Measurements from ENCODE around the gene IL6.
"Not testable (repeated sequence)": the region's sequence is repeated elsewhere in the genome, so short reads cannot be mapped to it uniquely, and the experiment has no call there.

DNA sequence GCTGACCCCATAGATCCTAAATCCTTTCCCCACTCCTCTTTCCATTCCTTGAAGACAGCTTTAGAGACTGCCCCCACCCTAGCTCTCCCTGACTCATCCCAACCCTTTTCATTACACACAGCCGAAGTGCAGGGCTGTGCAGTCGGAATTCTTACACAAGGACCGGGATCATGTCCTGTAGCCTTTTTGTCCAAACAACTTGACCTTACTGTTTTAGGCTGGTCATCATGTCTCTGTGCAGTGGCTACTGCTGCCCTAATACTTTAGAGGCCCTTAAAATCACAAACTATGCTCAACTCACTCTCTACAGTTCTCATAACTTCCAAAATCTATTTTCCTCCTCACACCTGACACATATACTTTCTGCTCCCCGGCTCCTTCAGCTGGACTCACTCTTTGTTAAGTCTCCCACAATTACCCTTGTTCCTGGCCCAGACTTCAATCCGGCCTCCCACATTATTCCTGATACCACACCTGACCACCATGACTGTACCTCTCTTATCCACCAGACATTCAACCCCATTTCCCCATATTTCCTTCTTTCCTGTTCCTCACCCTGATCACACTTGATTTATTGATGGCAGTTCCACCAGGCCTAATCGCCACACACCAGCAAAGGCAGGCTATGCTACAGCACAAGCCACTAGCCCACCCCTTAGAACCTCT lies 19.8 kb upstream of the IL6 start:
- TF ChIP-seq TCF12 (IDR thresholded peaks at IDR 0.05); EP300 (IDR thresholded peaks at IDR 0.05; ENCODE audit: borderline replicate concordance in 1 of 2, low read depth in 1 of 2, low read length in 1 of 2); EZH2phosphoT487 (IDR thresholded peaks at IDR 0.05; ENCODE audit: borderline replicate concordance, low read depth); RFX5 (IDR thresholded peaks at IDR 0.05; ENCODE audit: low read length); NFIC (IDR thresholded peaks at IDR 0.05; ENCODE audit: borderline replicate concordance); POLR2AphosphoS5 (IDR thresholded peaks at IDR 0.05; ENCODE audit: low read depth, low read length): not testable (repeated sequence)
- TF ChIP-seq, protein P1, sequence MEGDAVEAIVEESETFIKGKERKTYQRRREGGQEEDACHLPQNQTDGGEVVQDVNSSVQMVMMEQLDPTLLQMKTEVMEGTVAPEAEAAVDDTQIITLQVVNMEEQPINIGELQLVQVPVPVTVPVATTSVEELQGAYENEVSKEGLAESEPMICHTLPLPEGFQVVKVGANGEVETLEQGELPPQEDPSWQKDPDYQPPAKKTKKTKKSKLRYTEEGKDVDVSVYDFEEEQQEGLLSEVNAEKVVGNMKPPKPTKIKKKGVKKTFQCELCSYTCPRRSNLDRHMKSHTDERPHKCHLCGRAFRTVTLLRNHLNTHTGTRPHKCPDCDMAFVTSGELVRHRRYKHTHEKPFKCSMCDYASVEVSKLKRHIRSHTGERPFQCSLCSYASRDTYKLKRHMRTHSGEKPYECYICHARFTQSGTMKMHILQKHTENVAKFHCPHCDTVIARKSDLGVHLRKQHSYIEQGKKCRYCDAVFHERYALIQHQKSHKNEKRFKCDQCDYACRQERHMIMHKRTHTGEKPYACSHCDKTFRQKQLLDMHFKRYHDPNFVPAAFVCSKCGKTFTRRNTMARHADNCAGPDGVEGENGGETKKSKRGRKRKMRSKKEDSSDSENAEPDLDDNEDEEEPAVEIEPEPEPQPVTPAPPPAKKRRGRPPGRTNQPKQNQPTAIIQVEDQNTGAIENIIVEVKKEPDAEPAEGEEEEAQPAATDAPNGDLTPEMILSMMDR (IDR thresholded peaks at IDR 0.05) = not testable (repeated sequence)

Data from SK-N-SH (cell line).